ENCODE measurements around the gene IQSEC1. TPM values are rescaled to one million over a fixed set of nuclear protein-coding genes. Genes with fewer than 3 reads are reported as not detected.

Gene IQSEC1
- polyA plus RNA-seq, 2 of the 4 experiments (the other 2 are of a cell fraction): 3.7 to 10.7 TPM

- H3K4me1 ChIP-seq: no peaks in the 10 kb centered on the region
- no peak overlapping the region for H3K4me2 ChIP-seq
- POLR2A ChIA-PET: no interaction called here
- no peaks in the 10 kb centered on the region for H3K9me3 ChIP-seq
- H3K27ac ChIP-seq: no peak overlapping the region
- WGBS (ENCODE audit: missing lambda C conversion rate): 89% methylated on average over 8 of the region's 22 CpGs
- DNase-seq (ENCODE audit: low read depth in 1 of 2, low spot score in 1 of 2) (no peak), FAIRE-seq (no peak), ATAC-seq (no peak)
- CTCF ChIA-PET: interaction anchor here (0.7 to 3.9 kb wide), 4 partner anchors 10 to 83 kb away, joined by 3 to 27 read pairs (median 5); no protein-coding TSS in a partner anchor
- TF ChIP-seq ELK1 (IDR thresholded peaks at IDR 0.05; ENCODE audit: low read depth, low read length) (no peak), HMGXB4 (CRISPR knock-in tag; IDR thresholded peaks at IDR 0.05; ENCODE audit: borderline replicate concordance) (no peak), RNF2 (IDR thresholded peaks at IDR 0.05; ENCODE audit: borderline replicate concordance, low read depth) (no peak), PBX3 (IDR thresholded peaks at IDR 0.05) (no peak), FOXS1 (CRISPR knock-in tag; IDR thresholded peaks at IDR 0.05) (no peak), CEBPB (IDR thresholded peaks at IDR 0.05) (no peak), NFE2L2 (conservative IDR thresholded peaks at IDR 0.05; ENCODE audit: low read length) (no peak), HOXB5 (CRISPR knock-in tag; IDR thresholded peaks at IDR 0.05) (no peak), ZNF302 (CRISPR knock-in tag; IDR thresholded peaks at IDR 0.05) (no peak), HEYL (CRISPR knock-in tag; IDR thresholded peaks at IDR 0.05) (no peak), SMC3 (IDR thresholded peaks at IDR 0.05) (no peak), USF2 (IDR thresholded peaks at IDR 0.05) (no peak), MAZ (IDR thresholded peaks at IDR 0.05; ENCODE audit: borderline replicate concordance, low read depth, low read length) (no peak)
- no peak overlapping the region for H3K4me3 ChIP-seq
These were observed 172.3 kb downstream of the IQSEC1 start for GRCh38 chr3:12900885-12901411.

GRCh38 chr3:12898965-12899755 lies 174.1 kb downstream of the IQSEC1 start:
- TF ChIP-seq MAFK (IDR thresholded peaks at IDR 0.05; ENCODE audit: partially characterized antibody): peak; percentile 41
- TF ChIP-seq BCL3 (IDR thresholded peaks at IDR 0.05): no peak
- Histone ChIP-seq H3K27ac (no peak overlapping the region), H3K4me1 (no peaks in the 10 kb centered on the region), H3K4me2 (no peak overlapping the region), H3K9me3 (no peaks in the 10 kb centered on the region), H3K4me3 (no peak overlapping the region)
- ChIA-PET POLR2A (no interaction called here), CTCF (interaction anchor here (0.8 to 1.6 kb wide), 5 partner anchors 11 to 40 kb away, joined by 3 to 4 read pairs (median 3); no protein-coding TSS in a partner anchor)
- FAIRE-seq (no peak), DNase-seq (ENCODE audit: low read depth in 1 of 2, low spot score in 1 of 2) (no peak), ATAC-seq (no peak)
- WGBS (ENCODE audit: missing lambda C conversion rate): 94% methylated on average over 40 of the region's 40 CpGs

Data from A549 (cell line).